Activated T-helper 2 cell treated with anti-CD3 and anti-CD28 coated beads, Interferon-gamma antibody, Interleukin-2, Interleukin-4, amounts not matched to agents 10 μg/mL and 5 μg/mL and 100 μg/mL, durations not matched to agents 14 hours and 24 hours and 36 hours (primary cell): ENCODE data around the gene ARHGEF39. TPM values are rescaled to one million over a fixed set of nuclear protein-coding genes. Genes with fewer than 3 reads are reported as not detected.
"Not testable (repeated sequence)": the region's sequence is repeated elsewhere in the genome, so short reads cannot be mapped to it uniquely, and the experiment has no call there.

Source experiments
- DNase-seq: peaks from one replicate; pipeline ENCODE4 v3.0.0; 2021; ENCODE audit warnings: low spot score
- H3K27ac Mint-ChIP-seq: one replicate; pipeline ENCODE4 v1.8.0; 2021; ENCODE audit warnings: mixed read lengths
- H3K27me3 Mint-ChIP-seq: one replicate; pipeline ENCODE4 v1.8.0; 2021; ENCODE audit warnings: low read depth, mixed read lengths
- H3K36me3 Mint-ChIP-seq: one replicate; pipeline ENCODE4 v1.8.0; 2021; ENCODE audit warnings: low read depth, mixed read lengths
- H3K4me1 Mint-ChIP-seq: one replicate; pipeline ENCODE4 v1.8.0; 2021; ENCODE audit warnings: low read depth, mixed read lengths
- H3K4me3 Mint-ChIP-seq: one replicate; pipeline ENCODE4 v1.8.0; 2021; ENCODE audit warnings: low read depth, mild to moderate bottlenecking, moderate library complexity, mixed read lengths
- H3K9me3 Mint-ChIP-seq: one replicate; pipeline ENCODE4 v1.8.0; 2021; ENCODE audit warnings: mixed read lengths
- intact Hi-C: fragments of 100-400 bp; cut with micrococcal nuclease; formaldehyde crosslinking; loops from one replicate; pipeline ENCODE4 v1.15.1; 2023
- total RNA-seq: library from RNA; stranded (reverse); gene quantifications from 2 replicates; pipeline ENCODE4 v1.2.3, GENCODE V29; 2022

ARHGEF39 gene
- total RNA-seq, 1 donor from 2014 or later = 12.3 TPM

- intact Hi-C loops = loop anchor here (5.0 kb wide), 1 partner anchor 1260 kb away; the partner anchor contains the start of gene MYORG
- DNase-seq, H3K4me3 Mint-ChIP-seq, H3K27me3 Mint-ChIP-seq: not testable (repeated sequence)
- H3K4me1 Mint-ChIP-seq = peaks cover 52% of the 10 kb centered on the region
- peak overlapping the region; percentile 16 for H3K27ac Mint-ChIP-seq
- H3K36me3 Mint-ChIP-seq = peaks cover 31% of the 10 kb centered on the region
- H3K9me3 Mint-ChIP-seq = peaks cover 12% of the 10 kb centered on the region
These were observed 27.5 kb downstream of the ARHGEF39 start for GRCh38 chr9:35637427-35637955.

DNA sequence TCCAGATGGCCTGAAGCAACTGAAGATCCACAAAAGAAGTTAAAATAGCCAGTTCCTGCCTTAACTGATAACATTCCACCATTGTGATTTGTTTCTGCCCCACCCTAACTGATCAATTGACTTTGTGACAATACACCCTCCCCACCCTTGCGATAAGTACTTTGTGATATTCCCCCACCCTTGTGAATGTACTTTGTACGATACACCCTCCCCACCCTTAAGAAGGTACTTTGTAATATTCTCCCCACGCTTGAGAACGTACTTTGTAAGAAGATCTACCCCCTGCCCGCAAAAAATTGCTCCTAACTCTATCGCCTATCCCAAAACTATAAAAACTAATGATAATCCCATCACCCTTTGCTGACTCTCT lies 28.1 kb downstream of the ARHGEF39 start:
- peaks cover 52% of the 10 kb centered on the region for H3K4me1 Mint-ChIP-seq
- not testable (repeated sequence) for H3K4me3 Mint-ChIP-seq, H3K27me3 Mint-ChIP-seq, DNase-seq
- peaks cover 12% of the 10 kb centered on the region for H3K9me3 Mint-ChIP-seq
- peak overlapping the region; percentile 24 for H3K27ac Mint-ChIP-seq
- intact Hi-C loops = loop anchor here (5.0 kb wide), 1 partner anchor 1260 kb away; the partner anchor contains the start of gene MYORG
- peaks cover 25% of the 10 kb centered on the region for H3K36me3 Mint-ChIP-seq

GRCh38 chr9:35636135-35636876 lies 28.7 kb downstream of the ARHGEF39 start:
- Mint-ChIP-seq H3K36me3 (peaks cover 20% of the 10 kb centered on the region), H3K9me3 (peaks cover 12% of the 10 kb centered on the region), H3K27me3 (no peaks in the 10 kb centered on the region), H3K4me1 (peaks cover 48% of the 10 kb centered on the region), H3K4me3 (no peak overlapping the region), H3K27ac (peak overlapping the region; percentile 76)
- intact Hi-C loops = loop anchor here (5.0 kb wide), 1 partner anchor 1259 kb away; the partner anchor contains the start of gene MYORG
- DNase-seq = no peak

DNA sequence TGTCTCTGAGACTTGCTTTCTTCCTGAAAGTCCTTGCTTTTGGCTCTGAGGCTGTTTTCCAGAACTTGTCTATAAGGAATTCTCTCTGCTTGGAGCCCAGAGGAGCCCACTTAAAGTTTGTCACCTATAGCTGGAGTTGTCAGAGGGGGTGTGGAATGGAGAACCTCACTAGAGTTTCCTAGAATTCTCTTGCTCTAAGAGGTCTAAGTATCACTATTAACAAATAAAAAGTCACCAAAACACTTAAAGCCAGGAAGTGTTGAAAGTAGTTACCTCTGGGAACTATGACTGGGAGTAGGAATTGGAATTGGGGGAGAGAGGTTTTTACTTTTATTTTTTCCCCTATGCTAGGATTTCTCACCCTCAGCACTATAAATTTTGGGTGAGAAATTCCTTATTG lies 29.3 kb downstream of the ARHGEF39 start:
- Mint-ChIP-seq H3K36me3 (peaks cover 14% of the 10 kb centered on the region), H3K4me3 (no peak overlapping the region), H3K27me3 (no peaks in the 10 kb centered on the region), H3K27ac (peak overlapping the region; percentile 44), H3K4me1 (peaks cover 47% of the 10 kb centered on the region), H3K9me3 (peaks cover 6% of the 10 kb centered on the region)
- intact Hi-C loops = loop anchor here (2.0 to 5.0 kb wide), 2 partner anchors 17 to 1258 kb away; partner anchors contain the start of genes CD72 and MYORG
- no peak for DNase-seq

DNA sequence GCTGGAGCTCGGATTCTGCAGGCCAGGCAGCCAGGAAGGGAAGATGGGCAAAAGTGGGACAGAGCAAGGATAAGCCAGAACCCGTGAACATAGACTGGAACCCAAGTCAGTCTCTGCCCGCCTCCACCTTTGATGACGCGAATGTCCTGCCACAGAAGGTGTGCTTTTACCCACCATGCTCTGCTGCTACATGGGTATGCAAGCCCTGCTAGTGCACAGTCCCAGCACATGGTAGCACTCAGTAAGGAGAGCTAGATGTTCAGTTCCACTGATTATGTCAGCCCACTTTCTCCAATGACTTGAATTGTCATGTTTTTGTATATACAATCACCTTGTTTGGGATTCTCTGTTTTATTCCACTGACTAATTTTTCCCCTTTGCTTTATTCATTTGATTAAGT lies 35.4 kb downstream of the ARHGEF39 start:
- DNase-seq = no peak
- Mint-ChIP-seq H3K4me1 (peaks cover 22% of the 10 kb centered on the region), H3K4me3 (no peak overlapping the region), H3K27me3 (no peaks in the 10 kb centered on the region), H3K9me3 (no peaks in the 10 kb centered on the region), H3K36me3 (no peaks in the 10 kb centered on the region), H3K27ac (no peak overlapping the region)
- intact Hi-C loops = no loop called here

DNA sequence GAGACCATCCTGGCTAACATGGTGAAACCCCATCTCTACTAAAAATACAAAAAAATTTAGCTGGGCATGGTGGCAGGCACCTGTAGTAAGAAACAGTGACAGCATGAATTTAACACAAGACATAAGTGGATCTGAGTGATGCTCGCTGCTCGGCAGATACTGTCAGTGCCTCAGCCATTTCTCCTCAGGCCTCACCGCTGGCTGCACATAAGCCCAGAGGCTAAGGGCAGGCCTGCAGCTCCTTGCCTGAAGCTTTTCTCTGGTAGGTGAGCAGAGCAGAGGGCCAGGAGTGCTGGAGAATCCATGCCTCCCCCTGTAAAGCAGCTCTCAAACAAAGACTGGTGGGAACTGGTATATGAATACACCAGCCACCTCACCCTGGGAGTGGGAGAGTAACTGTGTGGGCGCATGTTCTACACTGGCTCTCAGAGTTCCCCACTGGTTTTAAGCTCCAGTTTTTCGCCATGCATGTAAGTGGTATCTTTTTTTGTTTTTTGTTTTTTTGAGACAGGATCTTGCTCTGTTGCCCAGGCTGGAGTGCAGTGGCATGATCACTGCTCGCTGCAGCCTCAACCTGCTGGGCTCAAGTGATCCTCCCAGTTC lies 36.5 kb downstream of the ARHGEF39 start:
- H3K36me3 Mint-ChIP-seq = no peaks in the 10 kb centered on the region
- no peaks in the 10 kb centered on the region for H3K27me3 Mint-ChIP-seq
- H3K27ac Mint-ChIP-seq = no peak overlapping the region
- peaks cover 22% of the 10 kb centered on the region for H3K4me1 Mint-ChIP-seq
- no peaks in the 10 kb centered on the region for H3K9me3 Mint-ChIP-seq
- DNase-seq = no peak
- no peak overlapping the region for H3K4me3 Mint-ChIP-seq
- intact Hi-C loops = no loop called here

- H3K36me3 Mint-ChIP-seq = no peaks in the 10 kb centered on the region
- no peak overlapping the region for H3K27ac Mint-ChIP-seq
- H3K27me3 Mint-ChIP-seq = no peaks in the 10 kb centered on the region
- no peak overlapping the region for H3K4me3 Mint-ChIP-seq
- H3K9me3 Mint-ChIP-seq = no peaks in the 10 kb centered on the region
- intact Hi-C loops = no loop called here
- peaks cover 22% of the 10 kb centered on the region for H3K4me1 Mint-ChIP-seq
- DNase-seq = no peak
These were observed 37.4 kb downstream of the ARHGEF39 start for GRCh38 chr9:35627575-35627974.

GRCh38 chr9:35619800-35620158 lies 45.2 kb downstream of the ARHGEF39 start:
- H3K9me3 Mint-ChIP-seq = no peaks in the 10 kb centered on the region
- H3K27me3 Mint-ChIP-seq = no peaks in the 10 kb centered on the region
- peak overlapping the region; percentile 47 for H3K4me3 Mint-ChIP-seq
- no peak for DNase-seq
- H3K36me3 Mint-ChIP-seq = peaks cover under 1% of the 10 kb centered on the region
- intact Hi-C loops = loop anchor here (1.0 to 2.0 kb wide), 4 partner anchors 15 to 113 kb away; partner anchors contain the start of genes CREB3 and TLN1
- peak overlapping the region; percentile 95 for H3K27ac Mint-ChIP-seq
- peaks cover 62% of the 10 kb centered on the region for H3K4me1 Mint-ChIP-seq

DNA sequence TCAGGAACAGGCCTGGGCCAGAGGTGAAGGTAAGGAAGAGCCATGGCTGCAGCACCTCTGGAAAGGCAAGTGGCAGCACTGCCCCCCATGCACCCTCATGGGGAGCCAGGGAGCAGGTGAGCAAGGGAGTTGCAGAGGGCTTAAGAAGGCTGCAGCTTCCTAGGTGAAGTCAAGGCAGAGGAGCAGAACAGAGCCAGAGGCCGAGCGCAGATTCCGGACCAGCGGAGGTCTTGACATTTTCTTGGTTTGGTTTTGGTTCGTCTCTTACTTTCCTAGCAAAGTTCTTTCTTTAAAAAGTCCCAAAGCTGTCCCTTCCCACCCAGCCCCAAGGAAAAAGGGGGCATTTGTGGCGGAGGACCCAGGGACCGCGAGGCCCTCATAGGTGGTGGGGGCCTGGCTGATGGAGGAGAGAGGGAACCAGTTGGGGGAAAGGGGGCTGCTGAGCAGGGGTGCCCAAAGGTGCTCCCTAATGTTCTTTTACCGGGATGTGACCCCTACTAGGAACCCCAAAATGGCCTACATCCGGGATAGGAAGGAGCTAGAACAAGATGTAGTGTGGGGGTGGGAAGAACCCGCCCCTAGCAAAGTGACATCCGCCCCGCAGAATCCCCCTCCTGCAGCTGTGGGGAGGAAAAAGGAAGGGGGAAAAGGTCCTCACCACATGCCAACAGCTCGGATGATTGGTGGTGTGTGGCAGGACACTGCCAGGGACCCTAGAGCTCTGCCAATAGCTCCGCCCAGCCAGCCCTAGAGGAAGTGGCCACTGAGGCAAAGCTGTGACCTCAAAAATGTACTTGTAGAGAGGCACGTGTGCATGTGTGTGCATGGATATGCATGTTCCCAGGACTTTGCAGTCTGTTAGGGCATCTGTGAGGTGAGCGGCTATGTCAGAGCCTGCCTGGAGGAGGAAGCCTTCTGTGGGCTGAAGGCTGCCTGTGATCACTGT lies 45.9 kb downstream of the ARHGEF39 start:
- no peaks in the 10 kb centered on the region for H3K9me3 Mint-ChIP-seq
- peaks cover 63% of the 10 kb centered on the region for H3K4me1 Mint-ChIP-seq
- peak; percentile 28 for DNase-seq
- H3K4me3 Mint-ChIP-seq = peak overlapping the region; percentile 47
- no peaks in the 10 kb centered on the region for H3K27me3 Mint-ChIP-seq
- H3K27ac Mint-ChIP-seq = peak overlapping the region; percentile 95
- peaks cover 7% of the 10 kb centered on the region for H3K36me3 Mint-ChIP-seq
- intact Hi-C loops = loop anchor here (1.0 to 2.0 kb wide), 4 partner anchors 15 to 113 kb away; partner anchors contain the start of genes CREB3 and TLN1

DNA sequence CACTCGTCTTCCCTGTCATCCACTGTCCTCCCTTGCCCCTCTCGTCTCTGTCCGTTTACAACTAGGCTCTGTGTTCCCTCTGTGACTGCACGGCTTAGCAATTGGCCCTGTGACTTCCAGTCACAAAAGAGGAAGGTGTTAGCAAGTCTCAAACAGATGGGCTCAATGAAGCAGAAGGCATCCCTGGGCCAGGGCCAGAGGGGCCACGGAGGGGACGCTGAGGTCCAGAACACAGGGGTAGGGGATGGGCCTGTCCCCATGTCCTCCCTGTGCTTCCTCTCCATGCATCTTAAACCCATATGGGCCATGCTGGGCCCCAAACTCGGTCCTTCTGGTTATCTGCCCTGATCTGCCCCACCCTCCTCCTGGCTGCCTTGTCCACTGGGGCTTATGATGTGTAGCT lies 46.7 kb downstream of the ARHGEF39 start, which contains the start of gene CD72:
TSS of gene CD72 (minus strand) at position 89 of the 403 bp plus-strand sequence. CDS start 110 bp downstream, outside the sequence.
- no peaks in the 10 kb centered on the region for H3K9me3 Mint-ChIP-seq
- H3K27me3 Mint-ChIP-seq = no peaks in the 10 kb centered on the region
- no peak for DNase-seq
- intact Hi-C loops = loop anchor here (2.0 kb wide), 2 partner anchors 16 to 28 kb away; no protein-coding TSS in a partner anchor
- H3K27ac Mint-ChIP-seq = peak within 1 kb of the TSS; percentile 95
- H3K4me3 Mint-ChIP-seq = peak within 1 kb of the TSS; percentile 80
- peaks cover 64% of the 10 kb centered on the region for H3K4me1 Mint-ChIP-seq
- H3K36me3 Mint-ChIP-seq = peaks cover 9% of the 10 kb centered on the region

- Mint-ChIP-seq H3K36me3 (peaks cover 9% of the 10 kb centered on the region), H3K27me3 (no peaks in the 10 kb centered on the region), H3K9me3 (no peaks in the 10 kb centered on the region), H3K4me1 (peaks cover 64% of the 10 kb centered on the region), H3K4me3 (peak overlapping the region; percentile 80), H3K27ac (peak overlapping the region; percentile 95)
- intact Hi-C loops = no loop called here
- DNase-seq = no peak
These were observed 47.4 kb downstream of the ARHGEF39 start for GRCh38 chr9:35617548-35617947.
